CD14-positive monocyte (primary cell): Measurements from ENCODE around the gene VWA3A. TPM values are rescaled to one million over a fixed set of nuclear protein-coding genes. Genes with fewer than 3 reads are reported as not detected.

Experiments
- DNase-seq, 3 donors: peaks; one replicate each; pipeline ENCODE4 v3.0.0-alpha.2; 2011 to 2022
- H2AFZ ChIP-seq: 2 replicates; pipeline ENCODE4 v1.6.0; 2012; ENCODE audit warnings: mild to moderate bottlenecking, low read depth, low read length, inconsistent platforms; ENCODE audit not compliant: insufficient read depth, poor library complexity, severe bottlenecking
- H3K27ac ChIP-seq, 2 donors: 1 replicate in 1 of 2; 2 replicates in 1 of 2; pipeline ENCODE4 v1.5.1; 2012 to 2013; ENCODE audit warnings: low read length in 2 of 2, control low read depth in 1 of 2, inconsistent platforms in 1 of 2, low read depth in 1 of 2, mild to moderate bottlenecking in 1 of 2
- H3K27me3 ChIP-seq, 2 donors: one replicate each; pipeline versions ENCODE4 v1.6.0 to v1.6.1; 2011 to 2013; ENCODE audit warnings: low read length in 2 of 2; ENCODE audit not compliant: control insufficient read depth in 2 of 2, insufficient read depth in 2 of 2
- H3K36me3 ChIP-seq, 2 donors: replicated peaks in 1 of 2; 1 replicate in 1 of 2; 2 replicates in 1 of 2; pipeline versions ENCODE4 v1.5.1 to v1.6.1; 2012 to 2013; ENCODE audit warnings: low read length in 2 of 2, control low read depth in 1 of 2, inconsistent platforms in 1 of 2, mild to moderate bottlenecking in 1 of 2; ENCODE audit not compliant: insufficient read depth in 2 of 2, control insufficient read depth in 1 of 2
- H3K4me1 ChIP-seq, 2 donors: 1 replicate in 1 of 2; 2 replicates in 1 of 2; pipeline versions ENCODE4 v1.5.1 to v1.6.1; 2012 to 2013; ENCODE audit warnings: low read length in 2 of 2, control low read depth in 1 of 2, inconsistent platforms in 1 of 2, mild to moderate bottlenecking in 1 of 2, moderate library complexity in 1 of 2; ENCODE audit not compliant: insufficient read depth in 2 of 2, control insufficient read depth in 1 of 2
- H3K4me2 ChIP-seq: replicated peaks from 2 replicates; pipeline ENCODE3; 2012; ENCODE audit warnings: low read length, moderate library complexity, mild to moderate bottlenecking; ENCODE audit not compliant: poor library complexity, severe bottlenecking; ENCODE audit errors: extremely low read depth
- H3K4me3 ChIP-seq, 3 experiments: fragments of 200-600 bp in 1 of 3; sonication (generic) in 1 of 3; replicated peaks in 1 of 3; 1 replicate in 2 of 3; 2 replicates in 1 of 3; pipeline ENCODE4 v1.5.1; 2011 to 2013; ENCODE audit warnings: low read length in 3 of 3, mild to moderate bottlenecking in 3 of 3, control low read depth in 2 of 3, low read depth in 2 of 3, inconsistent platforms in 1 of 3, moderate library complexity in 1 of 3
- H3K79me2 ChIP-seq: 2 replicates; pipeline ENCODE4 v1.6.0; 2012; ENCODE audit warnings: mild to moderate bottlenecking, control low read depth, inconsistent platforms, low read length, moderate library complexity; ENCODE audit not compliant: insufficient read depth
- H3K9ac ChIP-seq: 2 replicates; pipeline ENCODE4 v1.6.0; 2017; ENCODE audit warnings: low read length, mild to moderate bottlenecking; ENCODE audit not compliant: insufficient read depth, poor library complexity, severe bottlenecking
- H3K9me3 ChIP-seq, 2 donors: replicated peaks in 1 of 2; 1 replicate in 1 of 2; 2 replicates in 1 of 2; pipeline versions ENCODE4 v1.5.1 to v1.6.1; 2012 to 2013; ENCODE audit warnings: low read length in 2 of 2, control low read depth in 1 of 2; ENCODE audit not compliant: control insufficient read depth in 1 of 2, insufficient read depth in 1 of 2
- H4K20me1 ChIP-seq: 2 replicates; pipeline ENCODE4 v1.6.0; 2012; ENCODE audit warnings: mild to moderate bottlenecking, low read length, control low read depth, moderate library complexity; ENCODE audit not compliant: insufficient read depth
- H3K27ac Mint-ChIP-seq, 7 donors: one replicate each; pipeline ENCODE4 v1.8.0; 2020; ENCODE audit warnings: mild to moderate bottlenecking in 7 of 7, mixed read lengths in 7 of 7, moderate library complexity in 6 of 7, inconsistent platforms in 2 of 7
- H3K27me3 Mint-ChIP-seq, 3 donors: one replicate each; pipeline ENCODE4 v1.8.0; 2021 to 2022; ENCODE audit warnings: low read depth in 3 of 3, mild to moderate bottlenecking in 3 of 3, mixed read lengths in 3 of 3, moderate library complexity in 3 of 3, inconsistent platforms in 1 of 3
- H3K36me3 Mint-ChIP-seq, 2 donors: one replicate each; pipeline ENCODE4 v1.8.0; 2020; ENCODE audit warnings: mixed read lengths in 2 of 2, inconsistent platforms in 1 of 2, mild to moderate bottlenecking in 1 of 2
- H3K4me1 Mint-ChIP-seq: one replicate; pipeline ENCODE4 v1.8.0; 2020; ENCODE audit warnings: mild to moderate bottlenecking, mixed read lengths
- H3K4me3 Mint-ChIP-seq, 2 donors: one replicate each; pipeline ENCODE4 v1.8.0; 2020; ENCODE audit warnings: mild to moderate bottlenecking in 2 of 2, mixed read lengths in 2 of 2, moderate library complexity in 1 of 2
- H3K9me3 Mint-ChIP-seq, 7 donors: one replicate each; pipeline ENCODE4 v1.8.0; 2020 to 2022; ENCODE audit warnings: mixed read lengths in 7 of 7, mild to moderate bottlenecking in 6 of 7, moderate library complexity in 6 of 7, inconsistent platforms in 2 of 7
- CTCF ChIP-seq: fragments of 200-600 bp; IDR thresholded peaks from one replicate; pipeline ENCODE4 v1.8.0; 2022; ENCODE audit warnings: antibody characterized with exemption, mild to moderate bottlenecking
- WGBS: methylation state at CpG from one replicate; pipeline ENCODE4 v1.1.5; 2013; ENCODE audit warnings: missing lambda C conversion rate; ENCODE audit not compliant: insufficient coverage; 5-methylcytosine and 5-hydroxymethylcytosine counted together
- intact Hi-C, 2 donors: fragments of 100-400 bp; cut with micrococcal nuclease; formaldehyde crosslinking; loops; one replicate each; pipeline versions ENCODE4 v1.15.0 to v1.15.1; 2023
- polyA plus RNA-seq, 3 donors: library from polyadenylated mRNA; depleted of rRNA in 1 of 3; unstranded in 2 of 3; stranded (reverse) in 1 of 3; fragments of 300-500 nt in 2 of 3; fragments of >200 nt in 1 of 3; fragmentation: Illumina TruSeq in 2 of 3; gene quantifications; 1 replicate in 2 of 3; 2 replicates in 1 of 3; pipeline ENCODE4 v1.2.3, GENCODE V29; 2012 to 2021

The VWA3A gene
- polyA plus RNA-seq, 3 donors, result 0.09 TPM; not detected in 2

DNA sequence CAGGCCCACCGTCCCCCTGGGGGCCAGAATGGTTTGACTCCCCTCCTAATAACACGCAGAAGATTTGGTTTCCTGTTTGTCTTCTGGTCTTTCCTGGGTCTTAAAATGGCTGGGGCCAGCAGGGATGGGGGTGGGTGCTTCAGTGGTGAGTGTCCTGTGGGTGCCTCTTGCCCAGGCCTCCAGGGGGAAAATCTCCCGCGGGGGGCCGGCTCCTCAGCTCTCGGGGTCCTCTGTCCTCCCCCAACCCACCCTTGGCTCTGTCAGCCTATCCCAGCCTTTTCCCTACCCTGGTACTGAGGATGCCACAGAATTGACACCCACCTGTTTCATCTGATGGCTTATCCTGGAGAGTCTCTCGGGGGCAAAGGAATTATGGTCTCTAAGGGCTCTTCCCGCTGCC is 46.1 kb downstream of the VWA3A start:
- Histone ChIP-seq H3K9ac (no peak overlapping the region), H3K4me1 (no peaks in the 10 kb centered on the region), H3K4me2 (no peak overlapping the region), H3K4me3 (no peak overlapping the region), H3K27ac (no peak overlapping the region), H3K79me2 (no peaks in the 10 kb centered on the region), H3K27me3 (no peaks in the 10 kb centered on the region), H3K9me3 (no peaks in the 10 kb centered on the region), H4K20me1 (no peaks in the 10 kb centered on the region), H3K36me3 (no peaks in the 10 kb centered on the region), H2AFZ (no peak overlapping the region)
- peaks cover 2 to 10% (median 8%) of the 10 kb centered on the region in 3 donors for H3K27me3 Mint-ChIP-seq
- H3K4me3 Mint-ChIP-seq, result no peak overlapping the region
- WGBS, result 76% methylated on average over 4 of the region's 8 CpGs
- no peaks in the 10 kb centered on the region for H3K36me3 Mint-ChIP-seq
- intact Hi-C loops, result no loop called here
- no peak for TF ChIP-seq CTCF
- no peaks in the 10 kb centered on the region for H3K4me1 Mint-ChIP-seq
- no peak for DNase-seq
- no peak overlapping the region for H3K27ac Mint-ChIP-seq
- no peaks in the 10 kb centered on the region for H3K9me3 Mint-ChIP-seq

- H3K27ac Mint-ChIP-seq, result no peak overlapping the region
- no peaks in the 10 kb centered on the region for H3K4me1 Mint-ChIP-seq
- H3K4me3 Mint-ChIP-seq, result no peak overlapping the region
- Histone ChIP-seq H3K4me3 (no peak overlapping the region), H3K4me1 (no peaks in the 10 kb centered on the region), H3K9me3 (no peaks in the 10 kb centered on the region), H3K4me2 (no peak overlapping the region), H3K79me2 (no peaks in the 10 kb centered on the region), H2AFZ (no peak overlapping the region), H3K9ac (no peak overlapping the region), H4K20me1 (no peaks in the 10 kb centered on the region), H3K36me3 (no peaks in the 10 kb centered on the region), H3K27me3 (no peaks in the 10 kb centered on the region), H3K27ac (no peak overlapping the region)
- peaks cover 2 to 10% (median 8%) of the 10 kb centered on the region in 3 donors for H3K27me3 Mint-ChIP-seq
- 88% methylated on average over 7 of the region's 7 CpGs for WGBS
- H3K9me3 Mint-ChIP-seq, result no peaks in the 10 kb centered on the region
- TF ChIP-seq CTCF, result no peak
- H3K36me3 Mint-ChIP-seq, result no peaks in the 10 kb centered on the region
- intact Hi-C loops, result no loop called here
- no peak for DNase-seq
These were observed 46.7 kb downstream of the VWA3A start for GRCh38 chr16:22139008-22139407.
